ENCODE measurements around the gene SPARCL1. TPM values are rescaled to one million over a fixed set of nuclear protein-coding genes. Genes with fewer than 3 reads are reported as not detected.

The SPARCL1 gene
- total RNA-seq, 2 donors from 2014 or later = 1,225 to 2,315 TPM

GRCh38 chr4:87567191-87567590 is 38.0 kb upstream of the SPARCL1 start:
- no peak overlapping the region for H3K27ac ChIP-seq
- no peak for DNase-seq (ENCODE audit: low spot score)
- no peak for ATAC-seq (ENCODE audit: insufficient number of reproducible peaks, low FRiP score, low read depth)

GRCh38 chr4:87566276-87566675 is 37.1 kb upstream of the SPARCL1 start:
- H3K9me3 ChIP-seq = no peaks in the 10 kb centered on the region
- no peaks in the 10 kb centered on the region for H3K4me1 ChIP-seq (ENCODE audit: control insufficient read depth in 1 of 2, low read depth in 2 of 2)
- no peak for ATAC-seq (ENCODE audit: insufficient number of reproducible peaks, low FRiP score, low read depth)
- H3K27ac ChIP-seq = no peak overlapping the region
- H3K36me3 ChIP-seq = no peaks in the 10 kb centered on the region
- no peak for DNase-seq (ENCODE audit: low spot score)
- TF ChIP-seq CTCF (IDR thresholded peaks at IDR 0.05) = no peak
- no peaks in the 10 kb centered on the region for H3K27me3 ChIP-seq (replicated peaks; ENCODE audit: insufficient read depth)
- H3K4me3 ChIP-seq = no peak overlapping the region

More at GRCh38 chr4:87567191-87567590, 38.0 kb upstream of the SPARCL1 start:
- no peaks in the 10 kb centered on the region for H3K36me3 ChIP-seq
- no peak for TF ChIP-seq CTCF (IDR thresholded peaks at IDR 0.05)
- H3K27me3 ChIP-seq (replicated peaks; ENCODE audit: insufficient read depth) = no peaks in the 10 kb centered on the region
- H3K4me1 ChIP-seq (ENCODE audit: control insufficient read depth in 1 of 2, low read depth in 2 of 2) = no peaks in the 10 kb centered on the region
- no peaks in the 10 kb centered on the region for H3K9me3 ChIP-seq
- H3K4me3 ChIP-seq = no peak overlapping the region

GRCh38 chr4:87565746-87566145 is 36.6 kb upstream of the SPARCL1 start:
- no peak overlapping the region for H3K4me3 ChIP-seq
- no peaks in the 10 kb centered on the region for H3K9me3 ChIP-seq
- TF ChIP-seq CTCF (IDR thresholded peaks at IDR 0.05) = no peak
- no peak overlapping the region for H3K27ac ChIP-seq
- DNase-seq (ENCODE audit: low spot score) (no peak), ATAC-seq (ENCODE audit: insufficient number of reproducible peaks, low FRiP score, low read depth) (no peak)
- no peaks in the 10 kb centered on the region for H3K27me3 ChIP-seq (replicated peaks; ENCODE audit: insufficient read depth)
- no peaks in the 10 kb centered on the region for H3K4me1 ChIP-seq (ENCODE audit: control insufficient read depth in 1 of 2, low read depth in 2 of 2)
- H3K36me3 ChIP-seq = no peaks in the 10 kb centered on the region

GRCh38 chr4:87560802-87561201 is 31.6 kb upstream of the SPARCL1 start:
- no peak for TF ChIP-seq CTCF (IDR thresholded peaks at IDR 0.05)
- Histone ChIP-seq H3K27me3 (replicated peaks; ENCODE audit: insufficient read depth) (no peaks in the 10 kb centered on the region), H3K4me3 (no peak overlapping the region), H3K36me3 (no peaks in the 10 kb centered on the region), H3K9me3 (no peaks in the 10 kb centered on the region), H3K27ac (no peak overlapping the region), H3K4me1 (ENCODE audit: control insufficient read depth in 1 of 2, low read depth in 2 of 2) (peaks cover under 1 to 15% of the 10 kb centered on the region in 2 donors)
- ATAC-seq (ENCODE audit: insufficient number of reproducible peaks, low FRiP score, low read depth) (no peak), DNase-seq (ENCODE audit: low spot score) (no peak)

- DNase-seq (ENCODE audit: low spot score) = no peak
- Histone ChIP-seq H3K4me1 (ENCODE audit: control insufficient read depth in 1 of 2, low read depth in 2 of 2) (peaks cover 6 to 25% of the 10 kb centered on the region in 2 donors), H3K4me3 (no peak overlapping the region), H3K9me3 (no peaks in the 10 kb centered on the region), H3K27ac (no peak overlapping the region), H3K27me3 (replicated peaks; ENCODE audit: insufficient read depth) (no peaks in the 10 kb centered on the region), H3K36me3 (no peaks in the 10 kb centered on the region)
- no peak for ATAC-seq (ENCODE audit: insufficient number of reproducible peaks, low FRiP score, low read depth)
- no peak for TF ChIP-seq CTCF (IDR thresholded peaks at IDR 0.05)
These were observed 30.1 kb upstream of the SPARCL1 start for GRCh38 chr4:87559090-87559837.

Data from thoracic aorta (tissue), 2 donors.